Bone marrow (tissue), 2 donors: ENCODE data around the gene UVRAG.
"Not testable (repeated sequence)": the region's sequence is repeated elsewhere in the genome, so short reads cannot be mapped to it uniquely, and the experiment has no call there.

Experiments
- DNase-seq, 2 donors: peaks; one replicate each; lab custom pipeline; 2025; lab: John Stamatoyannopoulos, UW

The UVRAG gene

GRCh38 chr11:75921808-75922207, 106.8 kb downstream of the UVRAG start:
- no peak for DNase-seq

- DNase-seq: no peak
Observed at GRCh38 chr11:75924966-75925784, 110.2 kb downstream of the UVRAG start.

- DNase-seq: no peak
Observed at GRCh38 chr11:75925785-75926164, 110.8 kb downstream of the UVRAG start.

- no peak for DNase-seq
Observed at GRCh38 chr11:75929706-75930105, 114.7 kb downstream of the UVRAG start.

- no peak for DNase-seq
Observed at GRCh38 chr11:75930534-75930933, 115.5 kb downstream of the UVRAG start.

GRCh38 chr11:75931124-75931523, 116.1 kb downstream of the UVRAG start:
- no peak for DNase-seq

- DNase-seq: not testable (repeated sequence)
Observed at GRCh38 chr11:75933736-75934135, 118.7 kb downstream of the UVRAG start.

- DNase-seq: no peak
Observed at GRCh38 chr11:75934851-75935250, 119.8 kb downstream of the UVRAG start.

- no peak for DNase-seq
Observed at GRCh38 chr11:75938543-75938942, 123.5 kb downstream of the UVRAG start.

GRCh38 chr11:75939516-75939915, 124.5 kb downstream of the UVRAG start:
- no peak for DNase-seq

- DNase-seq: no peak
Observed at GRCh38 chr11:75939992-75940391, 125.0 kb downstream of the UVRAG start.

- DNase-seq: no peak
Observed at GRCh38 chr11:75940911-75941310, 125.9 kb downstream of the UVRAG start.

- no peak for DNase-seq
Observed at GRCh38 chr11:75944515-75944914, 129.5 kb downstream of the UVRAG start.

GRCh38 chr11:75945446-75945845, 130.4 kb downstream of the UVRAG start:
- no peak for DNase-seq

- no peak for DNase-seq
Observed at GRCh38 chr11:75945947-75946346, 130.9 kb downstream of the UVRAG start.

GRCh38 chr11:75946531-75947530, 131.8 kb downstream of the UVRAG start:
- peak in 1 of 2 donors; percentile 11 for DNase-seq

- no peak for DNase-seq
Observed at GRCh38 chr11:75949023-75949672, 134.1 kb downstream of the UVRAG start.

- no peak for DNase-seq
Observed at GRCh38 chr11:75950141-75950540, 135.1 kb downstream of the UVRAG start.

GRCh38 chr11:75954039-75954438, 139.0 kb downstream of the UVRAG start:
- DNase-seq: no peak

- DNase-seq: no peak
Observed at GRCh38 chr11:75955443-75955842, 140.4 kb downstream of the UVRAG start.

GRCh38 chr11:75959540-75959939, 144.5 kb downstream of the UVRAG start:
- DNase-seq: no peak

- no peak for DNase-seq
Observed at GRCh38 chr11:75964071-75964470, 149.1 kb downstream of the UVRAG start.
